Smooth muscle cell (in vitro differentiated cells): ENCODE results near the gene DNAJB9. TPM values are rescaled to one million over a fixed set of nuclear protein-coding genes. Genes with fewer than 3 reads are reported as not detected.
A peak's percentile ranks its signal among the peaks of the same experiment; 100 is the strongest.

Experiments used
- DNase-seq: peaks from one replicate; lab custom pipeline; 2025; ENCODE audit not compliant: unreplicated experiment; lab: John Stamatoyannopoulos, UW
- H2AFZ ChIP-seq: fragments of 200-600 bp; sonication (generic); 2 replicates; pipeline ENCODE4 v1.6.0; 2016; ENCODE audit warnings: antibody characterized with exemption, low read depth, mild to moderate bottlenecking
- H3F3A ChIP-seq: fragments of 200-600 bp; sonication (generic); 2 replicates; pipeline ENCODE4 v1.6.0; 2017; ENCODE audit warnings: antibody characterized with exemption, low read depth
- H3K27ac ChIP-seq: fragments of 200-600 bp; sonication (generic); 2 replicates; pipeline ENCODE4 v1.5.1; 2016; ENCODE audit warnings: low read depth, mild to moderate bottlenecking
- H3K27me3 ChIP-seq: fragments of 200-600 bp; sonication (generic); 2 replicates; pipeline ENCODE4 v1.6.1; 2016; ENCODE audit warnings: low read depth, mild to moderate bottlenecking
- H3K36me3 ChIP-seq: fragments of 200-600 bp; sonication (generic); 2 replicates; pipeline ENCODE4 v1.5.1; 2016; ENCODE audit warnings: low read depth
- H3K4me1 ChIP-seq: fragments of 200-600 bp; sonication (generic); 2 replicates; pipeline ENCODE4 v1.5.1; 2016; ENCODE audit warnings: low read depth
- H3K4me2 ChIP-seq: fragments of 200-600 bp; sonication (generic); 2 replicates; pipeline ENCODE4 v1.6.0; 2016; ENCODE audit warnings: mild to moderate bottlenecking
- H3K4me3 ChIP-seq: fragments of 200-600 bp; sonication (generic); 2 replicates; pipeline ENCODE4 v1.5.1; 2016; ENCODE audit warnings: mild to moderate bottlenecking
- H3K79me2 ChIP-seq: fragments of 200-600 bp; sonication (generic); 2 replicates; pipeline ENCODE4 v1.6.0; 2016; ENCODE audit warnings: low read depth, mild to moderate bottlenecking
- H3K9ac ChIP-seq: fragments of 200-600 bp; sonication (generic); 2 replicates; pipeline ENCODE4 v1.6.0; 2016; ENCODE audit warnings: low read depth
- H3K9me3 ChIP-seq: fragments of 200-600 bp; sonication (generic); replicated peaks from 2 replicates; pipeline ENCODE4 v1.5.1; 2016; ENCODE audit warnings: low read depth
- H4K20me1 ChIP-seq: fragments of 200-600 bp; sonication (generic); 2 replicates; pipeline ENCODE4 v1.6.0; 2016; ENCODE audit warnings: low read depth
- WGBS: methylation state at CpG from one replicate; pipeline ENCODE4 v1.1.7; 2016; ENCODE audit warnings: low lambda C conversion rate; 5-methylcytosine and 5-hydroxymethylcytosine counted together
- polyA plus RNA-seq: library from polyadenylated mRNA; unstranded; fragments of >200 nt; fragmentation: Nextera tagmentation; extraction: Ambion mirVana; gene quantifications from 2 replicates; pipeline ENCODE4 v1.2.1, GENCODE V29; 2016
- total RNA-seq: library from RNA; depleted of rRNA; stranded (reverse); fragments of >200 nt; gene quantifications from 2 replicates; pipeline ENCODE4 v1.2.3, GENCODE V29; 2014
- TF ChIP-seq, protein P1 (sequence below): fragments of 200-600 bp; sonication (generic); IDR thresholded peaks from 2 replicates; pipeline ENCODE4 v1.5.1; 2017; ENCODE audit warnings: borderline replicate concordance, mild to moderate bottlenecking, antibody characterized with exemption; ENCODE audit not compliant: insufficient read depth, poor library complexity, severe bottlenecking

DNAJB9 gene
- total and polyA plus RNA-seq, 2 experiments from 2014 or later: 46.1 to 84.1 TPM

GRCh38 chr7:108525985-108526767, 43.5 kb upstream of the DNAJB9 start, which contains the start of gene PNPLA8:
Gene PNPLA8, minus strand, starts transcription at chr7:108526135. Its CDS starts 10,644 bp downstream, at chr7:108515491.
- Histone ChIP-seq H3K27ac (peak within 1 kb of the TSS; percentile 98), H3K79me2 (peaks cover 38% of the 10 kb centered on the region), H3F3A (peaks cover 14% of the 10 kb centered on the region), H3K9me3 (no peaks in the 10 kb centered on the region), H3K27me3 (no peaks in the 10 kb centered on the region), H3K9ac (peak within 1 kb of the TSS; percentile 95), H3K4me3 (peak within 1 kb of the TSS; percentile 59), H4K20me1 (peaks cover 40% of the 10 kb centered on the region), H3K36me3 (no peaks in the 10 kb centered on the region), H2AFZ (peak within 1 kb of the TSS; percentile 80), H3K4me1 (peaks cover 15% of the 10 kb centered on the region), H3K4me2 (peak within 1 kb of the TSS; percentile 88)
- 1% methylated on average over 63 of the region's 64 CpGs for WGBS
- DNase-seq: peak; percentile 98
- TF ChIP-seq, protein P1, sequence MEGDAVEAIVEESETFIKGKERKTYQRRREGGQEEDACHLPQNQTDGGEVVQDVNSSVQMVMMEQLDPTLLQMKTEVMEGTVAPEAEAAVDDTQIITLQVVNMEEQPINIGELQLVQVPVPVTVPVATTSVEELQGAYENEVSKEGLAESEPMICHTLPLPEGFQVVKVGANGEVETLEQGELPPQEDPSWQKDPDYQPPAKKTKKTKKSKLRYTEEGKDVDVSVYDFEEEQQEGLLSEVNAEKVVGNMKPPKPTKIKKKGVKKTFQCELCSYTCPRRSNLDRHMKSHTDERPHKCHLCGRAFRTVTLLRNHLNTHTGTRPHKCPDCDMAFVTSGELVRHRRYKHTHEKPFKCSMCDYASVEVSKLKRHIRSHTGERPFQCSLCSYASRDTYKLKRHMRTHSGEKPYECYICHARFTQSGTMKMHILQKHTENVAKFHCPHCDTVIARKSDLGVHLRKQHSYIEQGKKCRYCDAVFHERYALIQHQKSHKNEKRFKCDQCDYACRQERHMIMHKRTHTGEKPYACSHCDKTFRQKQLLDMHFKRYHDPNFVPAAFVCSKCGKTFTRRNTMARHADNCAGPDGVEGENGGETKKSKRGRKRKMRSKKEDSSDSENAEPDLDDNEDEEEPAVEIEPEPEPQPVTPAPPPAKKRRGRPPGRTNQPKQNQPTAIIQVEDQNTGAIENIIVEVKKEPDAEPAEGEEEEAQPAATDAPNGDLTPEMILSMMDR: no peak

GRCh38 chr7:108526768-108527017, 43.0 kb upstream of the DNAJB9 start:
- H2AFZ ChIP-seq: peak overlapping the region; percentile 80
- H3K9ac ChIP-seq: peak overlapping the region; percentile 95
- H3K9me3 ChIP-seq: no peaks in the 10 kb centered on the region
- no peak for DNase-seq
- peaks cover 34% of the 10 kb centered on the region for H4K20me1 ChIP-seq
- H3K36me3 ChIP-seq: no peaks in the 10 kb centered on the region
- H3K4me3 ChIP-seq: peak overlapping the region; percentile 59
- peak overlapping the region; percentile 86 for H3K4me2 ChIP-seq
- H3F3A ChIP-seq: peaks cover 14% of the 10 kb centered on the region
- H3K27me3 ChIP-seq: no peaks in the 10 kb centered on the region
- peak overlapping the region; percentile 98 for H3K27ac ChIP-seq
- H3K79me2 ChIP-seq: peaks cover 33% of the 10 kb centered on the region
- WGBS: 10% methylated on average over 3 of the region's 3 CpGs
- TF ChIP-seq, protein P1: no peak
- H3K4me1 ChIP-seq: peaks cover 15% of the 10 kb centered on the region

GRCh38 chr7:108528183-108528712, 41.4 kb upstream of the DNAJB9 start:
- H3K4me2 ChIP-seq: no peak overlapping the region
- H2AFZ ChIP-seq: no peak overlapping the region
- TF ChIP-seq, protein P1: no peak
- H4K20me1 ChIP-seq: peaks cover 19% of the 10 kb centered on the region
- H3K4me3 ChIP-seq: no peak overlapping the region
- H3K36me3 ChIP-seq: no peaks in the 10 kb centered on the region
- H3K4me1 ChIP-seq: peaks cover 15% of the 10 kb centered on the region
- H3K9me3 ChIP-seq: no peaks in the 10 kb centered on the region
- DNase-seq: no peak
- peaks cover 14% of the 10 kb centered on the region for H3F3A ChIP-seq
- H3K79me2 ChIP-seq: peaks cover 17% of the 10 kb centered on the region
- no peak overlapping the region for H3K9ac ChIP-seq
- 92% methylated on average over 6 of the region's 6 CpGs for WGBS
- H3K27ac ChIP-seq: peak overlapping the region; percentile 98
- no peaks in the 10 kb centered on the region for H3K27me3 ChIP-seq
